Natural killer cell (primary cell): Measurements from ENCODE around the gene KMT5B. TPM values are rescaled to one million over a fixed set of nuclear protein-coding genes. Genes with fewer than 3 reads are reported as not detected.
"Not testable (repeated sequence)": the region's sequence is repeated elsewhere in the genome, so short reads cannot be mapped to it uniquely, and the experiment has no call there.

ENCODE experiments used
- ATAC-seq, 3 donors: fragments of 150-1000 bp in 2 of 3; fragments of 200-7000 bp in 1 of 3; cut with Tn5 transposase; 1 replicate in 1 of 3; 2 replicates in 2 of 3; pipeline ENCODE4 v1.10.0; 2021; ENCODE audit warnings: mild to moderate bottlenecking in 2 of 3, moderate library complexity in 2 of 3
- DNase-seq, 2 donors: peaks; one replicate each; pipeline versions ENCODE4 v3.0.0 to v3.0.0-alpha.2; 2013 to 2021; ENCODE audit warnings: mixed read lengths in 1 of 2
- H3K27ac ChIP-seq: one replicate; pipeline ENCODE4 v1.5.1; 2013; ENCODE audit warnings: mild to moderate bottlenecking, low read length
- H3K27me3 ChIP-seq: one replicate; pipeline ENCODE4 v1.6.1; 2013; ENCODE audit warnings: low read length; ENCODE audit not compliant: control insufficient read depth, insufficient read depth
- H3K36me3 ChIP-seq: one replicate; pipeline ENCODE4 v1.6.1; 2013; ENCODE audit warnings: low read length; ENCODE audit not compliant: control insufficient read depth, insufficient read depth
- H3K4me1 ChIP-seq: one replicate; pipeline ENCODE4 v1.6.1; 2013; ENCODE audit warnings: low read length; ENCODE audit not compliant: control insufficient read depth, insufficient read depth
- H3K4me3 ChIP-seq: one replicate; pipeline ENCODE4 v1.5.1; 2013; ENCODE audit warnings: low read length
- H3K9me3 ChIP-seq: one replicate; pipeline ENCODE4 v1.6.1; 2013; ENCODE audit warnings: low read length; ENCODE audit not compliant: control insufficient read depth, insufficient read depth
- H3K27ac Mint-ChIP-seq, 2 donors: one replicate each; pipeline ENCODE4 v1.8.0; 2022; ENCODE audit warnings: mild to moderate bottlenecking in 2 of 2, mixed read lengths in 2 of 2, moderate library complexity in 1 of 2
- H3K27me3 Mint-ChIP-seq, 2 donors: one replicate each; pipeline ENCODE4 v1.8.0; 2022; ENCODE audit warnings: low read depth in 2 of 2, mixed read lengths in 2 of 2
- H3K36me3 Mint-ChIP-seq: one replicate; pipeline ENCODE4 v1.8.0; 2022; ENCODE audit warnings: mixed read lengths
- H3K4me1 Mint-ChIP-seq, 2 donors: one replicate each; pipeline ENCODE4 v1.8.0; 2022; ENCODE audit warnings: mixed read lengths in 2 of 2
- H3K4me3 Mint-ChIP-seq: one replicate; pipeline ENCODE4 v1.8.0; 2022; ENCODE audit warnings: mild to moderate bottlenecking, moderate library complexity, mixed read lengths
- H3K9me3 Mint-ChIP-seq, 2 donors: one replicate each; pipeline ENCODE4 v1.8.0; 2022; ENCODE audit warnings: mixed read lengths in 2 of 2
- WGBS: methylation state at CpG from one replicate; pipeline ENCODE4 v1.1.7; 2013; ENCODE audit warnings: missing lambda C conversion rate; ENCODE audit not compliant: insufficient coverage; 5-methylcytosine and 5-hydroxymethylcytosine counted together
- intact Hi-C: fragments of 100-400 bp; cut with micrococcal nuclease; formaldehyde crosslinking; loops from one replicate; pipeline ENCODE4 v1.14.2; 2022
- total RNA-seq, 4 donors: library from RNA; stranded (reverse); fragments of 120-200 nt in 1 of 4; gene quantifications; one replicate each; pipeline versions ENCODE4 v1.2.3 to v1.2.4, GENCODE V29; 2013 to 2022
- TF ChIP-seq, protein P1 (sequence below): fragments of 200-600 bp; IDR thresholded peaks from one replicate; pipeline ENCODE4 v1.8.0; 2022; ENCODE audit warnings: antibody characterized with exemption

The KMT5B gene
- total RNA-seq, 3 donors from 2014 or later (not counting 1 experiment from before 2014, with no cell fraction given), result 45.0 to 60.1 (median 55.6) TPM

GRCh38 chr11:68255526-68255925, 42.4 kb upstream of the KMT5B start:
- no peaks in the 10 kb centered on the region for H3K27me3 Mint-ChIP-seq
- no peaks in the 10 kb centered on the region for H3K36me3 ChIP-seq
- H3K27ac ChIP-seq, result no peak overlapping the region
- intact Hi-C loops, result no loop called here
- peaks cover 11% of the 10 kb centered on the region for H3K4me1 ChIP-seq
- no peaks in the 10 kb centered on the region for H3K9me3 ChIP-seq
- no peak overlapping the region for H3K4me3 ChIP-seq
- H3K9me3 Mint-ChIP-seq, result no peaks in the 10 kb centered on the region
- H3K4me1 Mint-ChIP-seq, result peaks cover 0 to 5% of the 10 kb centered on the region in 2 donors
- no peak overlapping the region for H3K4me3 Mint-ChIP-seq
- DNase-seq (no peak), ATAC-seq (no peak)
- no peaks in the 10 kb centered on the region for H3K27me3 ChIP-seq
- 85% methylated on average over 12 of the region's 13 CpGs for WGBS
- no peaks in the 10 kb centered on the region for H3K36me3 Mint-ChIP-seq
- H3K27ac Mint-ChIP-seq, result no peak overlapping the region
- TF ChIP-seq, protein P1, sequence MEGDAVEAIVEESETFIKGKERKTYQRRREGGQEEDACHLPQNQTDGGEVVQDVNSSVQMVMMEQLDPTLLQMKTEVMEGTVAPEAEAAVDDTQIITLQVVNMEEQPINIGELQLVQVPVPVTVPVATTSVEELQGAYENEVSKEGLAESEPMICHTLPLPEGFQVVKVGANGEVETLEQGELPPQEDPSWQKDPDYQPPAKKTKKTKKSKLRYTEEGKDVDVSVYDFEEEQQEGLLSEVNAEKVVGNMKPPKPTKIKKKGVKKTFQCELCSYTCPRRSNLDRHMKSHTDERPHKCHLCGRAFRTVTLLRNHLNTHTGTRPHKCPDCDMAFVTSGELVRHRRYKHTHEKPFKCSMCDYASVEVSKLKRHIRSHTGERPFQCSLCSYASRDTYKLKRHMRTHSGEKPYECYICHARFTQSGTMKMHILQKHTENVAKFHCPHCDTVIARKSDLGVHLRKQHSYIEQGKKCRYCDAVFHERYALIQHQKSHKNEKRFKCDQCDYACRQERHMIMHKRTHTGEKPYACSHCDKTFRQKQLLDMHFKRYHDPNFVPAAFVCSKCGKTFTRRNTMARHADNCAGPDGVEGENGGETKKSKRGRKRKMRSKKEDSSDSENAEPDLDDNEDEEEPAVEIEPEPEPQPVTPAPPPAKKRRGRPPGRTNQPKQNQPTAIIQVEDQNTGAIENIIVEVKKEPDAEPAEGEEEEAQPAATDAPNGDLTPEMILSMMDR, result no peak

DNA sequence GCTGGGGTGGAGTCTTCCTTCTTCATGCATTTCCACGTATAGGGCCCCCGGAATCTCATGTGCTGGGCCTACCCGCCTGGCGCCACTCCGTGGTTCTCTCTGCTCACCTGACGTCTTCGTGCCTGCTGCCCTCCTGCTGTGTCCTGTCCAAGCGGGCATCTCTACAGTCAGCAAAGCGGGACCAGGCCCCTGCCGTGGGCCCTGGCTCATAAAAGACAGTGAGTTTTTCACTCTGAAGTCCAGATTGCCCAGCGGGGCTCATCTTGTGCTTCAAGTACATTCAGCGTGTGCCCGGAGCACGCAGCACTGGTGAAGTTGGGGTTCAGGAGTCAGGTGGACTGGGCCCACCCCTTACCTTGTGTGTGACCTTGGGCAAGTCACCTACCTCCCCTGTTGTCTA, 41.3 kb upstream of the KMT5B start:
- H3K4me1 Mint-ChIP-seq, result peaks cover 0 to 5% of the 10 kb centered on the region in 2 donors
- H3K27me3 ChIP-seq, result no peaks in the 10 kb centered on the region
- ATAC-seq, result no peak
- no peak overlapping the region for H3K4me3 Mint-ChIP-seq
- no peaks in the 10 kb centered on the region for H3K9me3 ChIP-seq
- TF ChIP-seq, protein P1, result no peak
- no peaks in the 10 kb centered on the region for H3K27me3 Mint-ChIP-seq
- no peaks in the 10 kb centered on the region for H3K36me3 ChIP-seq
- 93% methylated on average over 14 of the region's 14 CpGs for WGBS
- no peak for DNase-seq
- H3K4me3 ChIP-seq, result no peak overlapping the region
- H3K4me1 ChIP-seq, result peaks cover 11% of the 10 kb centered on the region
- intact Hi-C loops, result no loop called here
- no peaks in the 10 kb centered on the region for H3K9me3 Mint-ChIP-seq
- H3K36me3 Mint-ChIP-seq, result no peaks in the 10 kb centered on the region
- H3K27ac Mint-ChIP-seq, result no peak overlapping the region
- no peak overlapping the region for H3K27ac ChIP-seq

DNA sequence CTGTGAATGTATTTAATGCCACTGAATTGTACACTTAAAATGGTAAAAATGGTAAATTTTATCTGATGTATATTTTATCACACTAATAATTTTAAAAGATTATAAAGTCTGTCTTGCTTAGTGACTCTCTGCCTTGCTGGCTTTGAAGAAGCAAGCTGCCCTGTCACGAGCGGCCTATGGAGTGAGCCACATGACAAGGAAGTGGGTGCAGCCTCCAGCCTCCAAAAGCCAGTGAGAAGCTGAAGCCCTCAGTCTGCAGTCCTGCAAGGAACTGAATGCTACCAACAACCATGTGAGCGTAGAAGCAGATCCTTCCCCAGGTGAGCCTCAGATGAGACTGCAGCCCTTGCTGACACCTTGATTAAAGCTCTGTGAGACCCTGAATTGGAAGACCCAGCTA, 38.7 kb upstream of the KMT5B start:
- Histone ChIP-seq H3K27ac (no peak overlapping the region), H3K4me1 (no peaks in the 10 kb centered on the region), H3K4me3 (no peak overlapping the region), H3K9me3 (no peaks in the 10 kb centered on the region), H3K27me3 (no peaks in the 10 kb centered on the region), H3K36me3 (no peaks in the 10 kb centered on the region)
- intact Hi-C loops, result no loop called here
- no peak overlapping the region for H3K27ac Mint-ChIP-seq
- TF ChIP-seq, protein P1, result no peak
- 92% methylated on average over 3 of the region's 3 CpGs for WGBS
- H3K27me3 Mint-ChIP-seq, result no peaks in the 10 kb centered on the region
- no peaks in the 10 kb centered on the region for H3K9me3 Mint-ChIP-seq
- no peak for ATAC-seq
- DNase-seq, result no peak
- H3K36me3 Mint-ChIP-seq, result no peaks in the 10 kb centered on the region
- no peak overlapping the region for H3K4me3 Mint-ChIP-seq
- no peaks in the 10 kb centered on the region for H3K4me1 Mint-ChIP-seq

- H3K36me3 Mint-ChIP-seq, result not testable (repeated sequence)
Measured at GRCh38 chr11:68244912-68245311, 31.8 kb upstream of the KMT5B start.

DNA sequence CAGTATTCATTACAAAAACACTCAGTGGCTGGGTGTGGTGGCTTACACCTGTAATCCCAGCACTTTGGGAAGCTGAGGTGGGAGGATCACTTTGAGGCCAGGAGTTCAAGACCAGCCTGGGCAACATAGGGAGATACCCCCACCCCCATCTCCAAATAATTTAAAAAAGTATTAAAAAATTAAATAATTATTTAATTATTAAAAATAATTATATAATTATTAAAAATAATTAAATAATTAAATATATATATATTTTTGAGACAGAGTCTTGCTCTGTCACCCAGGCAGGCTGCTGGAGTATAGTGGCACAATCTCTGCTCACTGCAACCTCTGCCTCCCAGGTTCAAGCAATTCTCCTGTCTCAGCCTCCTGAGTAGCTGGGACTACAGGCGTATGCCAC, 30.8 kb upstream of the KMT5B start:
- H3K27ac Mint-ChIP-seq, H3K27me3 Mint-ChIP-seq, H3K4me1 Mint-ChIP-seq, DNase-seq, H3K4me3 Mint-ChIP-seq, H3K27me3 ChIP-seq, H3K4me3 ChIP-seq, H3K9me3 ChIP-seq, H3K36me3 Mint-ChIP-seq, intact Hi-C loops, H3K36me3 ChIP-seq, ATAC-seq, H3K27ac ChIP-seq, H3K9me3 Mint-ChIP-seq, H3K4me1 ChIP-seq: not testable (repeated sequence)
- WGBS, result 100% methylated on average over 1 of the region's 1 CpG

More at GRCh38 chr11:68244912-68245311, 31.8 kb upstream of the KMT5B start:
- H3K4me1 ChIP-seq, DNase-seq, H3K9me3 Mint-ChIP-seq, H3K27me3 ChIP-seq, H3K4me1 Mint-ChIP-seq, H3K36me3 ChIP-seq, H3K27ac Mint-ChIP-seq, H3K9me3 ChIP-seq, H3K4me3 Mint-ChIP-seq, H3K4me3 ChIP-seq, intact Hi-C loops, H3K27ac ChIP-seq, H3K27me3 Mint-ChIP-seq, ATAC-seq: not testable (repeated sequence)
- 64% methylated on average over 3 of the region's 5 CpGs for WGBS
